Measurements from ENCODE around the gene GALK1.
A peak's percentile ranks its signal among the peaks of the same experiment; 100 is the strongest.

GALK1 gene

DNA sequence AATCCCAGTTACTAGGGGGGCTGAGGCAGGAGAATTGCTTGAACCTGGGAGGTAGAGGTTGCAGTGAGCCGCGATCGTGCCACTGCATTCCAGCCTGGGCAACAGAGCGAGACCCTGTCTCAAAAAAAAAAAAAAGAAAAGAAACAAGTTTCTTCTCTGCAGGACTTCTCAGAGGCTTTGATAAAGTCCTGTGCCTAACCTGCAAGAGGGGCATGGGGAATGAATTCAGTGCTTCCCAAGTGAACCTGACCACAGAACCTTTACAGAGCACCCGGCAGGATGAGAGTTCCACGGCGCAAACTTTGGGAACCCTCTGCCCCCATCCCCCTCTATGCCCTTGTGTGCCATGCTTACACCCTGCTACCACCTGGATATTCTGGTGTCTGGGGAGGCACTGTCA is 25.8 kb downstream of the GALK1 start:
- Histone ChIP-seq H3K36me3 (peaks cover 0 to 90% (median 0%) of the 10 kb centered on the region in 3 donors), H3K27ac (no peak overlapping the region)
- intact Hi-C loops (cut with DNase I; ENCODE audit: low total_unique reads) = no loop called here

DNA sequence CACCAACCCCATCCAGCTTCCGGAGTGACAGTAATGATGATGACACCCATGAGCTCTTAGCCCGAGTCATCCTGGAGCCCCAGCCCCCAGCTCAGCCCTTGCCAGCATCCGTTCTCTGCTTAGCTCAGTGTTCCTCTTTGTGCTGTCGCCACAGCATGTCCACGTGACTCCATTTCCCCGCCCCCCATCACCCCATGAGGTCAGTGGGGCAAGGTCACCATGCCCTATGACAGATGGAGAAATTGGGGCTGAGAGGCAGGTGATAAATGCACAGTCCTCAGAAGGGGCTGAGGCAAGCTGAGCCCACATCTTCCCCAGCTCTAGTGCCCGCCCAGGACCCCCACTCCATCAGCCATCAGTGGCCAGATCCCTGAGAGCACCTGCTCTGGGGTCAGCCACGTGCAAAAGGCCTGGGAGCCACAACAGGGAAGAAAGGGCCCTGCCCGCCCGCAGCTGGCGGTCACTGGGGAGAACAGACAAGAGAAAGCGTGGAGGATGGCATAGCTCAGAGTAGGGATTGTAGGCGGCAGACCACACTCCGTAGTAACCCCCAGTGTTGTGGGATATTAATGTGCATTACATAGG is 26.7 kb downstream of the GALK1 start:
- TF ChIP-seq, protein P1, sequence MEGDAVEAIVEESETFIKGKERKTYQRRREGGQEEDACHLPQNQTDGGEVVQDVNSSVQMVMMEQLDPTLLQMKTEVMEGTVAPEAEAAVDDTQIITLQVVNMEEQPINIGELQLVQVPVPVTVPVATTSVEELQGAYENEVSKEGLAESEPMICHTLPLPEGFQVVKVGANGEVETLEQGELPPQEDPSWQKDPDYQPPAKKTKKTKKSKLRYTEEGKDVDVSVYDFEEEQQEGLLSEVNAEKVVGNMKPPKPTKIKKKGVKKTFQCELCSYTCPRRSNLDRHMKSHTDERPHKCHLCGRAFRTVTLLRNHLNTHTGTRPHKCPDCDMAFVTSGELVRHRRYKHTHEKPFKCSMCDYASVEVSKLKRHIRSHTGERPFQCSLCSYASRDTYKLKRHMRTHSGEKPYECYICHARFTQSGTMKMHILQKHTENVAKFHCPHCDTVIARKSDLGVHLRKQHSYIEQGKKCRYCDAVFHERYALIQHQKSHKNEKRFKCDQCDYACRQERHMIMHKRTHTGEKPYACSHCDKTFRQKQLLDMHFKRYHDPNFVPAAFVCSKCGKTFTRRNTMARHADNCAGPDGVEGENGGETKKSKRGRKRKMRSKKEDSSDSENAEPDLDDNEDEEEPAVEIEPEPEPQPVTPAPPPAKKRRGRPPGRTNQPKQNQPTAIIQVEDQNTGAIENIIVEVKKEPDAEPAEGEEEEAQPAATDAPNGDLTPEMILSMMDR (IDR thresholded peaks at IDR 0.05) = no peak
- Histone ChIP-seq H3K4me3 (no peak overlapping the region), H3K9me3 (no peaks in the 10 kb centered on the region), H3K27me3 (peaks cover 0 to 19% of the 10 kb centered on the region in 2 donors), H3K36me3 (peaks cover 0 to 88% (median 0%) of the 10 kb centered on the region in 3 donors), H3K27ac (no peak overlapping the region), H3K4me1 (no peaks in the 10 kb centered on the region)
- intact Hi-C loops (cut with DNase I; ENCODE audit: low total_unique reads) = no loop called here
- DNase-seq = peak in 1 of 2 donors; percentile 57

More for the DNA sequence above, 25.8 kb downstream of the GALK1 start:
- H3K9me3 ChIP-seq = no peaks in the 10 kb centered on the region
- H3K4me3 ChIP-seq = no peak overlapping the region
- no peaks in the 10 kb centered on the region for H3K4me1 ChIP-seq
- no peak for DNase-seq
- H3K27me3 ChIP-seq = peaks cover 0 to 19% of the 10 kb centered on the region in 2 donors
- TF ChIP-seq, protein P1 (IDR thresholded peaks at IDR 0.05) = no peak

DNA sequence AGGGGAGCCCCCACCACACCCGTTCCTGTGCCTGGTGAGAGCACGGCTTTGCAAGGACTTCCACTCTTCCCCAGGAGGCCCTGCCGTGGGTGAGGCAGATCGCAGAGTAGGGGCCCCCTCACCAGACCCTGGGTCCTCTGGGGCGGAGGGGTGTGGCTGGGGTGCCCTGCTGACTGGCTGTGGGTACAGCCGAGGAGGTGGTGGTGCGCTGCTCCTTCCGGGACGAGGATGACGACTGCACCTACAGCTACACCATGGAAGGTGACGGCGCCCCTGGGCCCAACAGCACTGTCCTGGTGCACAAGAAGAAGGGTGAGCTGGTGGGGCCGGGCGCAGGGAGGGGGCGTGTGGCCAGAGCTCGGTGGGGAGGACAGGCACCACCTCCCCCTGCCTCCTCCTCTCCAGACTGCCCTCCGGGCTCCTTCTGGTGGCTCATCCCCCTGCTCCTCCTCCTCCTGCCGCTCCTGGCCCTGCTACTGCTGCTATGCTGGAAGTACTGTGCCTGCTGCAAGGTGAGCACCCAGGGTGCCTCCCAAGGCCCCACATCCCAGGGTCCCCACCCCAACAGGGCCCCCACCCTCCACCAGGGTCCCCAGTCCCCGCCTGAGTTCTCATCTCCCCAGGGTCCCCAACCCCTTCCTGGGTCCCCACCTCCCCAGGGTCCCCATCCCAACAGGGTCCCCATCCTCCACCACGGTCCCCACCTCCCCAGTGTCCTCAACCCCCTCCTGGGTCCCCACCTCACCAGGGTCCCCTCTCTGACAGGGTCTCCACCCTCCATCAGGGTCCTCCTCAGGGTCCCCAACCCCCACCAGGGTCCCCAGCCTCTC is 27.6 kb downstream of the GALK1 start:
- Histone ChIP-seq H3K4me1 (no peaks in the 10 kb centered on the region), H3K27ac (no peak overlapping the region), H3K9me3 (no peaks in the 10 kb centered on the region), H3K27me3 (peaks cover 0 to 19% of the 10 kb centered on the region in 2 donors), H3K4me3 (no peak overlapping the region), H3K36me3 (peaks cover 0 to 82% (median 0%) of the 10 kb centered on the region in 3 donors)
- TF ChIP-seq, protein P1 (IDR thresholded peaks at IDR 0.05) = no peak
- DNase-seq = peak in 1 of 2 donors; percentile 66
- intact Hi-C loops (cut with DNase I; ENCODE audit: low total_unique reads) = no loop called here

GRCh38 chr17:75736173-75736835 is 28.7 kb downstream of the GALK1 start:
- H3K9me3 ChIP-seq = no peaks in the 10 kb centered on the region
- H3K4me3 ChIP-seq = no peak overlapping the region
- no peaks in the 10 kb centered on the region for H3K4me1 ChIP-seq
- peaks cover 0 to 82% (median 0%) of the 10 kb centered on the region in 3 donors for H3K36me3 ChIP-seq
- intact Hi-C loops (cut with DNase I; ENCODE audit: low total_unique reads) = no loop called here
- H3K27ac ChIP-seq = no peak overlapping the region
- no peak for DNase-seq
- peaks cover 0 to 19% of the 10 kb centered on the region in 2 donors for H3K27me3 ChIP-seq
- TF ChIP-seq, protein P1 (IDR thresholded peaks at IDR 0.05) = no peak

- peaks cover 0 to 16% of the 10 kb centered on the region in 2 donors for H3K27me3 ChIP-seq
- intact Hi-C loops (cut with DNase I; ENCODE audit: low total_unique reads) = no loop called here
- peaks cover 0 to 82% (median 0%) of the 10 kb centered on the region in 3 donors for H3K36me3 ChIP-seq
- no peaks in the 10 kb centered on the region for H3K9me3 ChIP-seq
- DNase-seq = no peak
- TF ChIP-seq, protein P1 (IDR thresholded peaks at IDR 0.05) = no peak
- H3K4me3 ChIP-seq = no peak overlapping the region
- H3K4me1 ChIP-seq = no peaks in the 10 kb centered on the region
- no peak overlapping the region for H3K27ac ChIP-seq
Observed at GRCh38 chr17:75734674-75735294, 30.2 kb downstream of the GALK1 start.

All from tibial artery (tissue), 4 donors.